Left colon (tissue), 2 donors: ENCODE data around the gene ASGR1. TPM values are rescaled to one million over a fixed set of nuclear protein-coding genes. Genes with fewer than 3 reads are reported as not detected.

Experiments
- ATAC-seq: fragments of 200-7000 bp; cut with Tn5 transposase; one replicate; pipeline ENCODE4 v1.9.1; 2020; ENCODE audit warnings: mild to moderate bottlenecking, moderate library complexity
- DNase-seq, 2 donors: peaks; one replicate each; pipeline ENCODE4 v3.0.0-alpha.2; 2020
- intact Hi-C, 2 donors: fragments of 100-400 bp; cut with DNase I in 1 of 2; cut with micrococcal nuclease in 1 of 2; formaldehyde crosslinking; loops; one replicate each; pipeline versions ENCODE4 v1.11.2 to v1.14.0; 2022; cut with DNase I, micrococcal nuclease
- long read RNA-seq: library from polyadenylated mRNA; unstranded; transcript quantifications from one replicate; pipeline ENCODE4 v2.0.0, GENCODE V29; 2021
- total RNA-seq, 2 donors: library from RNA; stranded (reverse); fragmentation: NEBNext Ultra II Directional; extraction: Animal tissue kit (Norgen Biotek cat#: 25700); gene quantifications; one replicate each; pipeline ENCODE4 v1.2.1, GENCODE V29; 2021
- donor health status: DM: no; HTN: no; CAD: no.
- donor health status: DM: yes; HTN: yes; CAD: no.

ASGR1 gene
- total RNA-seq: under 1 TPM; 0.37 to 0.42 TPM
- long read RNA-seq: 0 reads

- no peak for ATAC-seq
- intact Hi-C loops: loop anchor here in 1 of 2 donors (5.0 kb wide), 1 partner anchor 132 kb away; no protein-coding TSS in a partner anchor
- DNase-seq: no peak
Measured at GRCh38 chr17:7179317-7180254, at the start of gene ASGR1. ASGR1 (minus strand) TSS chr17:7179370; CDS start chr17:7178563, 807 bp downstream.

DNA sequence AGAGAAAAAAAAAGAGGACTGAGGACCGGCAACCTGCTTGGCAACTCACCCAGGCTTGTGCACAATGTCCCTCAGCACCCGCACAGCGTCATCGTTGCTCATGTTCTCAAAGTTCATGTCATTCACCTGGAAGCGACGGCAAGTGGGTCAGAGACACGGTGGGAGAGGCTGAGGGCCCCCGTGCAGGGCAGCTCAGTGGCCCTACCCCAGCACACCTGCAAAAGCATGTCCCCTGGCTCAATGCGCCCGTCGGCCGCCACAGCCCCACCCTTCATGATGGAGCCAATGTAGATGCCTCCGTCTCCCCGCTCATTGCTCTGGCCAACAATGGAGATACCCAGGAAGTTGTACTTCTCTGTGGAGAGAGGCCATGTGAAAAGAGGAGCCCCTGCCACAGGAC, 49.8 kb upstream of the ASGR1 start:
- intact Hi-C loops: no loop called here
- DNase-seq (no peak), ATAC-seq (no peak)

DNA sequence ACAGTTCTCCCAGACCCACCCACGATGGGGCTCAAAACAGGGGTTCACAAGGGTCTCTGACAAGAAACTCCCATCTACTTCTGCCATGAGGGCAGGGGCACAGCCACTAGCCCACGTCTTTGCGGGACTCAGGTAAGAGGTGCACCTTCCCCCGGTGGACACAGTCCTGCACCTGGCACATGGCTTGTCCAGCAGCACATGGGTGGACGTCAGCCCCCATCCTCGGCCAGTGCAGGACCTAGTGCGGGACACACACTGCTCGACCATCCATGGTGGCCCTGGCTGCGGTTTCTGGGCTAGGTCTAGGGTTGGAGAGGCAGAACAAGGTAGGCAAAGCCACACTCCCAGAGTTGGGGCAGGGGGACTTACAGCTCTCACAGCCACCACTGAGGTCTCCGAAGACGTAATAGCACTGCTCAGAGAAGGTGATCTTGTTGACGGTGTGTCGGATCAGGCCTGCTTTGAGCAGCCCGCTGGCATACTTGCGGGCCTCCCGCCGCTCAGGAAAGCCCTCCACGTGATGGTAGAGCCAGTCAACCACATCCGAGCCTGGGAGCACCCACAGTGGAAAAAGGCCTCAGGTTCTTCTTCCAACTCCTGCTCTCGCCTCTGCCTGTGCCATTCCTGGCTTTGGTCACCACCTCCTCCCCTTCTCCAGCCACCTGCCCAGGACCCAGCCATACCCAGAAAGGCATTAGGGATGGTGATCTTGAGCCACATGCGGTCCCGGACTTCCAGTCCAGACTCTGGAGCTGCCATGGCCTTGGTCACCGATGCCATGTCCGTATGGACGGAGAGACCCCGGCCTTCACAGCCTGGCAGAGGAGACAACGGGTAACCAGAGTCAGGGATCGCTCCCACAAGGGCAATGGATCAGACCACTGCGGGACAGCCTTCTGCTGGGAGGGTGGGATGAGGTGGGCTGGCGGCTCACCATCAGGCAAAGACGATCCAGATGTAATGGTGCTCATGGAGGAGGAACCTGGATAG, 47.8 kb upstream of the ASGR1 start:
- intact Hi-C loops: no loop called here
- ATAC-seq (no peak), DNase-seq (no peak)

DNA sequence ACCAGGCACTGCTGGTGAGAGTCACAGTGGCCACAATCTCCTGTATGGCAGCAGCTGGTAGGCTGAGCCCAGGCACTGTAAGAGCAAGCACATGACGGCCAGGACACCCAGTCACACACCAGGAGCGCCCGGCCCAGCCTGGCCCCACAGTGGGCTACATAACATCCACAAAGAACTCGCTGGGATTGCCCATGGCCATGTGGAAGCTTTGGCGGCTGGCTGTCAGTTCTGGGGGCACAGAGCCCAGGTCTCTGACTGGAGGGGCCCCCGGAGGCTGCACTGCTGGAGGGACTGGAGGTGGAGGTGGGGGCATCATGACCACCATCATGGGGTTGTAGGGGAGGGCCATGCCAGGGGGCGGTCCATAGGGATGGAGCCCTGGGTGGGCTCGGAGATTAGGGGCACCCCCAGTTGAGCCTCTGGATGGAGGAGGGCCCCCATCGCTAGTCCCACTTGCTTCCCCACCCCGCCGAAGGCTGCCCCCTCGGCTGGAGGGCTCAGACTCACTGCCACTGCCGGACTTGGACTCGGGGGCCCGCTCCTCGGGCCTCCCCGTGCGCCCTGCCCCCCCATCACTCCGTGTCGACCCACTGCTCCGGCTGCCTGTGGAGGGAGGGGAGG, 46.7 kb upstream of the ASGR1 start:
- ATAC-seq: no peak
- no peak for DNase-seq
- intact Hi-C loops: no loop called here

DNA sequence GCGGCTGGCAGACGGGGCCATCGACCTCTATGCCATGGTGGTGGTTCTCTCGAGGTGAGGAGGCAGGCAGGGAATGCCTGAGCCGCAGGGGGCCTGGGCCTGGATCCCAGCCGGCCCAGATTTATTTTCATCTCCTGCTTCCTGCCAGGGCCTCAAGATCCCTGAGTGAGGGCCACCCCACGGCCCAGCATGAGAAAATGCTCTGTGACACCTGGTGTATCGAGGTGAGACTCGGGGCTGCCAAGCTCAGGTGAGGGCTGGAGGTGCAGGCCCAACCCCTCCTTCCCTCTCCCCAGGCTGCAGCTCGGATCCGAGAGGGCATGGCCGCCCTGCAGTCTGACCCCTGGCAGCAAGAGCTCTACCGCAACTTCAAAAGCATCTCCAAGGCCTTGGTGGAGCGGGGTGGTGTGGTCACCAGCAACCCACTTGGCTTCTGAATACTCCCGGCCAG, 45.5 kb upstream of the ASGR1 start:
- intact Hi-C loops: no loop called here
- no peak for ATAC-seq
- no peak for DNase-seq

DNA sequence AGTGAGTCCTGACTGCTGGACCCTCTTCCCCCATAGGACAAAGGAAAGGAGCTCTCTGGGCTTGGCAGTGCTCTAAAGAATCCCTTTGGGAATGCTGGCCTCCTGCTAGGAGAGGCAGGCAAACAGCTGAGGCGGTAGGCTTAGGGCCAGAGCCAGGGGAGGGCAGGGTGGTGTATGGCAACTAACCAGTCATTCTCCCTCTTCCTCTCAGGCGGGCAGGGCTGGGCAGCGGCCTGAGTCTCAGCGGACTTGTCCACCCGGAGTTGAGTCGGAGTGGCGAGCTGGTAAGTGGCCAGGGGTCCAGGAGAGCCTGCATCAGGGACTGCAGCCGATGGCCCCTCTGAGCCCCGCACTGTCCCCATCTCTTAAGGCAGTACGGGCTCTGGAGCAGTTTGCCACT, 44.9 kb upstream of the ASGR1 start:
- no peak for ATAC-seq
- intact Hi-C loops: no loop called here
- DNase-seq: no peak

GRCh38 chr17:7223375-7223774, 44.2 kb upstream of the ASGR1 start:
- ATAC-seq: no peak
- intact Hi-C loops: no loop called here
- DNase-seq: no peak

DNA sequence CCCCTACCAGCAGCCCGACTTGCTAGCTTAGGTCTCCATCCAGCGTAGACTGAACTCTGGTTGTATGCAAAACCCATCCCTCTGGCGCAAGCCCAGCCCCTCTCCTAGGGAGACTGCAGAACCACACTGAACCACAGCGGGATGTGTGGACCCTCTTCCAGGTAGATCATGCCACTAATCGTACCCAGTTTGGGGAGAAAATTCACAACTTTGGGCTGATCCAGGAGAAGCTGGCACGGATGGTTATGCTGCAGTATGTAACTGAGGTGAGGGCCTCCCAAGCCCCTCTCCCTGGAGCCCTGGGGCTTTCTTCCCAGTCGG, 43.8 kb upstream of the ASGR1 start:
- peak in 1 of 2 donors; percentile 22 for DNase-seq
- intact Hi-C loops: no loop called here
- no peak for ATAC-seq

- intact Hi-C loops: no loop called here
- DNase-seq: peak in 1 of 2 donors; percentile 7
- ATAC-seq: no peak
Measured at GRCh38 chr17:7222093-7222971, 43.2 kb upstream of the ASGR1 start.

DNA sequence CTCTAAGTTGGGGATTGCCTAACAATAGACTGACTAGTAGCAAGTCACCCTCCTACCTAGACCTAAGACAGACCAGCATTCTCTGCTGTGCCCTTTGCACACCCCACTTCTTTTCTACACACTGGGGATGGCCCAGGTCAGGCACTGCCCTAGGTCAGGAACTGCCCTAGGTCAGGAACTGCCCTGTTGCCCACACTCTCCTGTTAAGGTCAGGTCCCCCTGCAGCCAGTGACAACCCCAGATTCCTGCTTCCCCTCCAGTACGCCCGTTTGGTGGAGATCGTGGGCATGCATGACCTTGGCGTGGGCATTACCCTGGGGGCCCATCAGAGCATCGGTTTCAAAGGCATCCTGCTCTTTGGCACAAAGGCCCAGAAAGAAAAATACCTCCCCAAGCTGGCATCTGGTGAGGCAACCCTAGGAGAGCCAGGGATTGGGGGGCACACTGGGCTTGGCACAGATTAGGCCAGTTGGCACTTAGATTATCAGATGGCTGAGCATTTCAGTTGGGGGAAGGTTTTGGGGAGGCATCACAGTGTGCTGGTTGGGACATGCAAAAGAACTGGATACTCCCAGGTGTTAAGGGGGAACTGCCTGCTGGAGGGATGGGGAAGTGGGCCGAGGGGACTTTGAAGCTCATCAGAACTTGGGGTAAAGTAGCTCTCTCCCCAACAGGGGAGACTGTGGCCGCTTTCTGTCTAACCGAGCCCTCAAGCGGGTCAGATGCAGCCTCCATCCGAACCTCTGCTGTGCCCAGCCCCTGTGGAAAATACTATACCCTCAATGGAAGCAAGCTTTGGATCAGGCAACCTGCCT, 42.3 kb upstream of the ASGR1 start:
- ATAC-seq: no peak
- intact Hi-C loops: no loop called here
- DNase-seq: peak in 1 of 2 donors; percentile 6

- peak; percentile 74 to 78 for DNase-seq
- ATAC-seq: peak; percentile 72
- intact Hi-C loops: no loop called here
Measured at GRCh38 chr17:7220593-7221277, 41.6 kb upstream of the ASGR1 start.

DNA sequence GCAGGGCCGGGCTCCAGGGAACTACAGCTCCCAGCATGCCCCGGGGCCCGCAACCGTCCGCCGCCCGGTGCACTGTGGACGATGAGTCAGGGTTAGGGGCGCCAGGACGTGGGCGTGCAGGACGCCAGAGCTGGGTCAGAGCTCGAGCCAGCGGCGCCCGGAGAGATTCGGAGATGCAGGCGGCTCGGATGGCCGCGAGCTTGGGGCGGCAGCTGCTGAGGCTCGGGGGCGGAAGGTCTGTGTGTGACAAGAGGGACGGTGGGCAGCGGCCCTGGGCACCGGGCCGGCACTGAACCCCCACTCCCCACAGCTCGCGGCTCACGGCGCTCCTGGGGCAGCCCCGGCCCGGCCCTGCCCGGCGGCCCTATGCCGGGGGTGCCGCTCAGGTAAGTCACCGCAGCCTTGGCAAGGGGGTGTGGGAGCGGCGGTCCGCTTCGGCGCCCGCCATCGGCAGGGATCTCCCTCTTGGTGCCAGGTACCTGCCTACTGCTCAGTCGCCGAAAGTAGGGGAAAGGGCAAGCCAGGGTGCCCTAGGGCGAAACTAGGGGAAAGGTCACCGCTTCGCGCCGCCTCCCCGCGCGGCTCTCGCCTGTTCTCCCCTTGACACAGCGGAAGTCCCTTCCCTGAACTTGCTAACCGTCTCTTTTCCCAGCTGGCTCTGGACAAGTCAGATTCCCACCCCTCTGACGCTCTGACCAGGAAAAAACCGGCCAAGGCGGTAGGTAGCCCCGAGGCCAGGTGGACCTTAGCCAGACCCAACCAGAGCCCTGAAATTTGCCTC, 40.8 kb upstream of the ASGR1 start, which contains the start of the genes ACADVL and DLG4:
TSS of gene ACADVL (plus strand) at position 127 of the 781 bp plus-strand sequence. CDS start at position 174, 47 bp downstream.
TSS of gene DLG4 (minus strand) at position 25 of the 781 bp plus-strand sequence.
- intact Hi-C loops: no loop called here
- ATAC-seq (peak; percentile 69), DNase-seq (peak; percentile 92)

GRCh38 chr17:7219229-7219811, 40.1 kb upstream of the ASGR1 start:
- no peak for ATAC-seq
- intact Hi-C loops: no loop called here
- no peak for DNase-seq

DNA sequence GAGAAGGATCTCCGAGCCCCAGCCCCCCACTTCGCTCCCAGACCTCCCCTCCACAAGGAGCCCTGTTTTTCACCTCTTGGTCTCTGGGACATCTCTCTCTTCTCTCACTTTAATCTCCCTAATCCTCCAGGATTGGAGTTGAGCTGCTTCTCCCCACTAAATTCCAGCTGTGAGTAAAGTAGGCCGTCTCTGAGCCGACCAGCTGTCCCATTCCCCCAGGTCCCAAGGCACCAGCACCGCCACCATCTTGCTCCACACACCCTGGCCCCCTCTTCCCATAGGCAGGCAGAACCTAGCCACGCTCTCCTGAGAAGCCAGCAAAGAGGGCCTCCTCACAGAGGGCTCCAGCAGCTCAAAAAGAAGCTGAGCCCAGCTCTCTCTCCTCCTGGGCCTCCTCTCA, 39.6 kb upstream of the ASGR1 start:
- intact Hi-C loops: no loop called here
- ATAC-seq (no peak), DNase-seq (no peak)

- intact Hi-C loops: no loop called here
- no peak for DNase-seq
- no peak for ATAC-seq
Measured at GRCh38 chr17:7218166-7218565, 39.0 kb upstream of the ASGR1 start.
